GM12878 (cell line): ENCODE measurements around the gene EPB42. TPM values are rescaled to one million over a fixed set of nuclear protein-coding genes. Genes with fewer than 3 reads are reported as not detected.
A peak's percentile ranks its signal among the peaks of the same experiment; 100 is the strongest.

ENCODE experiments used
- ASH2L ChIP-seq: fragments of 300-600, 200-600 bp; sonication (generic); IDR thresholded peaks from 2 replicates; pipeline ENCODE4 v1.6.1; 2017; ENCODE audit warnings: low read depth, mild to moderate bottlenecking, borderline replicate concordance
- ATF7 ChIP-seq: fragments of 450-650 bp; IDR thresholded peaks from 2 replicates; pipeline ENCODE4 v1.6.1; 2016; ENCODE audit warnings: low read depth, mild to moderate bottlenecking
- BACH1 ChIP-seq: fragments of 450-650 bp; IDR thresholded peaks from 2 replicates; pipeline ENCODE4 v1.6.1; 2017; ENCODE audit warnings: mild to moderate bottlenecking, borderline replicate concordance
- CBX5 ChIP-seq: sonication (generic); IDR thresholded peaks from 2 replicates; pipeline ENCODE4 v1.6.1; 2016; ENCODE audit warnings: low read depth, moderate library complexity, mild to moderate bottlenecking, inconsistent platforms
- CHD1 ChIP-seq: IDR thresholded peaks from 2 replicates; pipeline ENCODE4 v1.6.1; 2012; ENCODE audit warnings: low read depth, low read length, improper control_type of control experiment
- EZH2 ChIP-seq: IDR thresholded peaks from 2 replicates; pipeline ENCODE4 v1.6.1; 2012; ENCODE audit warnings: low read depth, mild to moderate bottlenecking, control low read depth, inconsistent platforms, low read length, borderline replicate concordance; ENCODE audit not compliant: control insufficient read depth
- FOS ChIP-seq: IDR thresholded peaks from 3 replicates; pipeline ENCODE4 v1.6.1; 2011; ENCODE audit warnings: borderline replicate concordance; ENCODE audit not compliant: insufficient read length; ENCODE audit errors: extremely low read depth
- MYC ChIP-seq: IDR thresholded peaks from 2 replicates; pipeline ENCODE4 v1.6.1; 2011; ENCODE audit warnings: mild to moderate bottlenecking, low read length, moderate library complexity, inconsistent platforms; ENCODE audit not compliant: insufficient read depth, insufficient replicate concordance, insufficient read length, severe bottlenecking
- NBN ChIP-seq: fragments of 450-650 bp; IDR thresholded peaks from 2 replicates; pipeline ENCODE4 v1.6.1; 2016
- NFIC ChIP-seq: IDR thresholded peaks from 2 replicates; pipeline ENCODE4 v1.6.1; 2012; ENCODE audit warnings: low read depth, mild to moderate bottlenecking, inconsistent platforms, low read length, moderate library complexity
- NFXL1 ChIP-seq: fragments of 450-650 bp; IDR thresholded peaks from 2 replicates; pipeline ENCODE4 v1.6.1; 2017; ENCODE audit warnings: antibody characterized with exemption, mild to moderate bottlenecking, borderline replicate concordance
- PAX5 ChIP-seq: IDR thresholded peaks from 2 replicates; pipeline ENCODE4 v1.6.1; 2011; ENCODE audit warnings: low read depth, low read length, borderline replicate concordance
- PML ChIP-seq: IDR thresholded peaks from 2 replicates; pipeline ENCODE4 v1.6.1; 2012; ENCODE audit warnings: low read length, inconsistent platforms
- POLR2AphosphoS2 ChIP-seq: IDR thresholded peaks from 2 replicates; pipeline ENCODE4 v1.6.1; 2011; ENCODE audit warnings: low read depth, mild to moderate bottlenecking, low read length, improper control_type of control experiment, moderate library complexity
- SPI1 ChIP-seq: IDR thresholded peaks from 2 replicates; pipeline ENCODE4 v1.6.1; 2011; ENCODE audit warnings: low read depth, mild to moderate bottlenecking, low read length, moderate library complexity, borderline replicate concordance; ENCODE audit not compliant: insufficient read depth
- WRNIP1 ChIP-seq: IDR thresholded peaks from 2 replicates; pipeline ENCODE4 v1.6.1; 2011; ENCODE audit warnings: low read depth, low read length, improper control_type of control experiment, borderline replicate concordance
- polyA plus RNA-seq, 11 experiments: library from polyadenylated mRNA; depleted of rRNA in 4 of 11; unstranded in 6 of 11; stranded (reverse) in 5 of 11; fragments of >200 nt; fragmentation: Nextera tagmentation in 4 of 11; fragmentation: Illumina TruSeq in 1 of 11; extraction: Ambion mirVana in 4 of 11; extraction: Trizol in 1 of 11; gene quantifications; 1 replicate in 1 of 11; 2 replicates in 10 of 11; pipeline versions ENCODE4 v1.2.1 to v1.2.3, GENCODE V29; 2011 to 2016; ENCODE audit warnings: inconsistent platforms in 2 of 11, missing spikeins in 2 of 11, low read depth in 1 of 11
- total RNA-seq, 4 experiments: library from RNA; depleted of rRNA in 3 of 4; stranded (reverse); fragments of >200 nt in 3 of 4; fragmentation: Illumina TruSeq in 1 of 4; extraction: Trizol in 1 of 4; gene quantifications; 2 replicates each; pipeline versions ENCODE4 v1.2.1 to v1.2.3, GENCODE V29; 2013 to 2021
- TF ChIP-seq, protein P1 (sequence below): fragments of 450-650 bp; IDR thresholded peaks from 2 replicates; pipeline ENCODE4 v1.6.1; 2016; ENCODE audit warnings: mild to moderate bottlenecking
- TF ChIP-seq, protein P2 (sequence below): fragments of 450-650 bp; IDR thresholded peaks from 2 replicates; pipeline ENCODE4 v1.6.1; 2017; ENCODE audit warnings: mild to moderate bottlenecking, low read depth, inconsistent platforms; ENCODE audit not compliant: poor library complexity, severe bottlenecking
- TF ChIP-seq, protein P3 (sequence below): fragments of 450-650 bp; IDR thresholded peaks from 2 replicates; pipeline ENCODE4 v1.6.1; 2017; ENCODE audit warnings: borderline replicate concordance
- TF ChIP-seq, protein P4 (sequence below): IDR thresholded peaks from 2 replicates; pipeline ENCODE4 v1.6.1; 2011; ENCODE audit warnings: low read depth, mild to moderate bottlenecking, low read length, moderate library complexity, borderline replicate concordance; ENCODE audit errors: extremely low read depth
- TF ChIP-seq, protein P5 (sequence below): fragments of 450-650 bp; IDR thresholded peaks from 2 replicates; pipeline ENCODE4 v1.6.1; 2017; ENCODE audit warnings: mild to moderate bottlenecking, moderate library complexity

Gene EPB42
- total and polyA plus RNA-seq, 10 of the 15 experiments (the other 5 are each of a cell fraction or from before 2014, with no cell fraction given): not detected

DNA sequence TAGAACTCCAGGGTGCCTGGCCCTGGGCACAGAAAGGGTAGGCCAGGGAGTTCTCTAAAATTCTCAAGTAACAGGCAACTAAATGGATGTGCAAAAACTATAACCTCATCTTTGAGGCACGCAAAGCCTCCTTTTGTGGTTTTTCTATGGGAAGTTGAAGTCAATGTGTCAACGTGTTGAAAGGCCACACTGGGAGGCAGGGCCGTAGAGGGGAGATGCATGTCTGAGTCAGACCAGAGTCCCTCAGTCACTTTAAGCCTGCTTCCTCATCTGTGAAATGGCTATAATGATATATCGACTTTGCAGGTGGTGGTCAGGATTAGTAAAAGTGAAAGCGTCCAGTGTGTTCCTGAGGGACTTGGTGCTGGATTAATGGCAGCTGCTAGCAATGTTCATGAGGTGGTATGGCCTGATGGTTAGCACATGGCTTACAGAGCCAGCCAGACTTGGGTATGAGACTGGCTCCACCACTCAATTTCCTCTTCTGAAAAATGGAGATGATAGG lies 28.9 kb upstream of the EPB42 start (continued):
- TF ChIP-seq, protein P1, sequence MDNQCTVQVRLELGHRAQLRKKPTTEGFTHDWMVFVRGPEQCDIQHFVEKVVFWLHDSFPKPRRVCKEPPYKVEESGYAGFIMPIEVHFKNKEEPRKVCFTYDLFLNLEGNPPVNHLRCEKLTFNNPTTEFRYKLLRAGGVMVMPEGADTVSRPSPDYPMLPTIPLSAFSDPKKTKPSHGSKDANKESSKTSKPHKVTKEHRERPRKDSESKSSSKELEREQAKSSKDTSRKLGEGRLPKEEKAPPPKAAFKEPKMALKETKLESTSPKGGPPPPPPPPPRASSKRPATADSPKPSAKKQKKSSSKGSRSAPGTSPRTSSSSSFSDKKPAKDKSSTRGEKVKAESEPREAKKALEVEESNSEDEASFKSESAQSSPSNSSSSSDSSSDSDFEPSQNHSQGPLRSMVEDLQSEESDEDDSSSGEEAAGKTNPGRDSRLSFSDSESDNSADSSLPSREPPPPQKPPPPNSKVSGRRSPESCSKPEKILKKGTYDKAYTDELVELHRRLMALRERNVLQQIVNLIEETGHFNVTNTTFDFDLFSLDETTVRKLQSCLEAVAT: peak; percentile 76
- TF ChIP-seq CHD1 (no peak), NBN (peak; percentile 89), PAX5 (peak; percentile 86; the same call in 1 of the 2 replicates), POLR2AphosphoS2 (no peak), NFIC (peak; percentile 98), EZH2 (no peak), WRNIP1 (no peak), NFXL1 (no peak), MYC (no peak), ATF7 (peak; percentile 82), ASH2L (no peak), SPI1 (peak; percentile 39; the same call in 1 of the 2 replicates), BACH1 (peak; percentile 77), CBX5 (peak; percentile 57; the same call in 1 of the 2 replicates), PML (peak; percentile 62; the same call in 1 of the 2 replicates), FOS (no peak)
- TF ChIP-seq, protein P2, sequence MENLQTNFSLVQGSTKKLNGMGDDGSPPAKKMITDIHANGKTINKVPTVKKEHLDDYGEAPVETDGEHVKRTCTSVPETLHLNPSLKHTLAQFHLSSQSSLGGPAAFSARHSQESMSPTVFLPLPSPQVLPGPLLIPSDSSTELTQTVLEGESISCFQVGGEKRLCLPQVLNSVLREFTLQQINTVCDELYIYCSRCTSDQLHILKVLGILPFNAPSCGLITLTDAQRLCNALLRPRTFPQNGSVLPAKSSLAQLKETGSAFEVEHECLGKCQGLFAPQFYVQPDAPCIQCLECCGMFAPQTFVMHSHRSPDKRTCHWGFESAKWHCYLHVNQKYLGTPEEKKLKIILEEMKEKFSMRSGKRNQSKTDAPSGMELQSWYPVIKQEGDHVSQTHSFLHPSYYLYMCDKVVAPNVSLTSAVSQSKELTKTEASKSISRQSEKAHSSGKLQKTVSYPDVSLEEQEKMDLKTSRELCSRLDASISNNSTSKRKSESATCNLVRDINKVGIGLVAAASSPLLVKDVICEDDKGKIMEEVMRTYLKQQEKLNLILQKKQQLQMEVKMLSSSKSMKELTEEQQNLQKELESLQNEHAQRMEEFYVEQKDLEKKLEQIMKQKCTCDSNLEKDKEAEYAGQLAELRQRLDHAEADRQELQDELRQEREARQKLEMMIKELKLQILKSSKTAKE: peak; percentile 92
- TF ChIP-seq, protein P3, sequence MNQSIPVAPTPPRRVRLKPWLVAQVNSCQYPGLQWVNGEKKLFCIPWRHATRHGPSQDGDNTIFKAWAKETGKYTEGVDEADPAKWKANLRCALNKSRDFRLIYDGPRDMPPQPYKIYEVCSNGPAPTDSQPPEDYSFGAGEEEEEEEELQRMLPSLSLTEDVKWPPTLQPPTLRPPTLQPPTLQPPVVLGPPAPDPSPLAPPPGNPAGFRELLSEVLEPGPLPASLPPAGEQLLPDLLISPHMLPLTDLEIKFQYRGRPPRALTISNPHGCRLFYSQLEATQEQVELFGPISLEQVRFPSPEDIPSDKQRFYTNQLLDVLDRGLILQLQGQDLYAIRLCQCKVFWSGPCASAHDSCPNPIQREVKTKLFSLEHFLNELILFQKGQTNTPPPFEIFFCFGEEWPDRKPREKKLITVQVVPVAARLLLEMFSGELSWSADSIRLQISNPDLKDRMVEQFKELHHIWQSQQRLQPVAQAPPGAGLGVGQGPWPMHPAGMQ: peak; percentile 38; the same call in 1 of the 2 replicates
- TF ChIP-seq, protein P4, sequence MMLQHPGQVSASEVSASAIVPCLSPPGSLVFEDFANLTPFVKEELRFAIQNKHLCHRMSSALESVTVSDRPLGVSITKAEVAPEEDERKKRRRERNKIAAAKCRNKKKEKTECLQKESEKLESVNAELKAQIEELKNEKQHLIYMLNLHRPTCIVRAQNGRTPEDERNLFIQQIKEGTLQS: no peak
- TF ChIP-seq, protein P5, sequence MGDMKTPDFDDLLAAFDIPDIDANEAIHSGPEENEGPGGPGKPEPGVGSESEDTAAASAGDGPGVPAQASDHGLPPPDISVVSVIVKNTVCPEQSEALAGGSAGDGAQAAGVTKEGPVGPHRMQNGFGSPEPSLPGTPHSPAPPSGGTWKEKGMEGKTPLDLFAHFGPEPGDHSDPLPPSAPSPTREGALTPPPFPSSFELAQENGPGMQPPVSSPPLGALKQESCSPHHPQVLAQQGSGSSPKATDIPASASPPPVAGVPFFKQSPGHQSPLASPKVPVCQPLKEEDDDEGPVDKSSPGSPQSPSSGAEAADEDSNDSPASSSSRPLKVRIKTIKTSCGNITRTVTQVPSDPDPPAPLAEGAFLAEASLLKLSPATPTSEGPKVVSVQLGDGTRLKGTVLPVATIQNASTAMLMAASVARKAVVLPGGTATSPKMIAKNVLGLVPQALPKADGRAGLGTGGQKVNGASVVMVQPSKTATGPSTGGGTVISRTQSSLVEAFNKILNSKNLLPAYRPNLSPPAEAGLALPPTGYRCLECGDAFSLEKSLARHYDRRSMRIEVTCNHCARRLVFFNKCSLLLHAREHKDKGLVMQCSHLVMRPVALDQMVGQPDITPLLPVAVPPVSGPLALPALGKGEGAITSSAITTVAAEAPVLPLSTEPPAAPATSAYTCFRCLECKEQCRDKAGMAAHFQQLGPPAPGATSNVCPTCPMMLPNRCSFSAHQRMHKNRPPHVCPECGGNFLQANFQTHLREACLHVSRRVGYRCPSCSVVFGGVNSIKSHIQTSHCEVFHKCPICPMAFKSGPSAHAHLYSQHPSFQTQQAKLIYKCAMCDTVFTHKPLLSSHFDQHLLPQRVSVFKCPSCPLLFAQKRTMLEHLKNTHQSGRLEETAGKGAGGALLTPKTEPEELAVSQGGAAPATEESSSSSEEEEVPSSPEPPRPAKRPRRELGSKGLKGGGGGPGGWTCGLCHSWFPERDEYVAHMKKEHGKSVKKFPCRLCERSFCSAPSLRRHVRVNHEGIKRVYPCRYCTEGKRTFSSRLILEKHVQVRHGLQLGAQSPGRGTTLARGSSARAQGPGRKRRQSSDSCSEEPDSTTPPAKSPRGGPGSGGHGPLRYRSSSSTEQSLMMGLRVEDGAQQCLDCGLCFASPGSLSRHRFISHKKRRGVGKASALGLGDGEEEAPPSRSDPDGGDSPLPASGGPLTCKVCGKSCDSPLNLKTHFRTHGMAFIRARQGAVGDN: peak; percentile 98
